Caco-2 (cell line): ENCODE results near the gene TOM1L1. TPM values are rescaled to one million over a fixed set of nuclear protein-coding genes. Genes with fewer than 3 reads are reported as not detected.

Source experiments
- BruUV-seq: library from RNA; stranded (reverse); fragments of 400-500 nt; replicated peaks from 2 replicates; lab custom pipeline; 2021; lab: Mats Ljungman, UMichigan
- CTCF ChIA-PET: fragments of 300-600 bp; sonication (Branson Sonifier 250); formaldehyde crosslinking; loops from one replicate; lab custom pipeline; 2022; ENCODE audit warnings: antibody characterized with exemption; lab: Charles Lee
- POLR2A ChIA-PET: fragments of 300-600 bp; sonication (Branson Sonifier 250); formaldehyde crosslinking; loops from one replicate; lab custom pipeline; 2022; ENCODE audit warnings: antibody characterized with exemption; lab: Charles Lee
- DNase-seq, 2 experiments: peaks; one replicate each; pipeline versions ENCODE4 v3.0.0 to v3.0.0-alpha.2; 2020 to 2022
- H3K27me3 ChIP-seq: replicated peaks from 2 replicates; pipeline ENCODE4 v1.6.0; 2011; ENCODE audit warnings: low read length; ENCODE audit not compliant: control insufficient read depth, insufficient read depth
- H3K36me3 ChIP-seq: 2 replicates; pipeline ENCODE4 v1.5.1; 2011; ENCODE audit warnings: low read length; ENCODE audit not compliant: control insufficient read depth, insufficient read depth
- H3K4me1 ChIP-seq: fragments of 250-450 bp; sonication (Bioruptor Pico); 2 replicates; pipeline ENCODE4 v1.5.1; 2020; ENCODE audit warnings: mild to moderate bottlenecking
- H3K4me3 ChIP-seq: 2 replicates; pipeline ENCODE4 v1.5.1; 2011; ENCODE audit warnings: low read depth, mild to moderate bottlenecking, control low read depth, low read length
- H3K9me3 ChIP-seq: fragments of 250-450 bp; sonication (Bioruptor Pico); 2 replicates; pipeline ENCODE4 v1.5.1; 2020; ENCODE audit warnings: mild to moderate bottlenecking, moderate library complexity
- H3K27ac Mint-ChIP-seq: one replicate; pipeline ENCODE4 v1.8.0; 2022; ENCODE audit warnings: mixed read lengths; ENCODE audit not compliant: unreplicated experiment
- H3K27me3 Mint-ChIP-seq: one replicate; pipeline ENCODE4 v1.8.0; 2022; ENCODE audit warnings: mixed read lengths; ENCODE audit not compliant: insufficient read depth, unreplicated experiment
- H3K36me3 Mint-ChIP-seq: one replicate; pipeline ENCODE4 v1.8.0; 2022; ENCODE audit warnings: mild to moderate bottlenecking, mixed read lengths; ENCODE audit not compliant: insufficient read depth, unreplicated experiment
- H3K4me1 Mint-ChIP-seq: one replicate; pipeline ENCODE4 v1.8.0; 2022; ENCODE audit warnings: low read depth, mixed read lengths; ENCODE audit not compliant: unreplicated experiment
- H3K4me3 Mint-ChIP-seq: one replicate; pipeline ENCODE4 v1.8.0; 2022; ENCODE audit warnings: mild to moderate bottlenecking, moderate library complexity, mixed read lengths; ENCODE audit not compliant: unreplicated experiment
- H3K9me3 Mint-ChIP-seq: one replicate; pipeline ENCODE4 v1.8.0; 2022; ENCODE audit warnings: mixed read lengths; ENCODE audit not compliant: unreplicated experiment
- CTCF ChIP-seq, 2 experiments: fragments of 200-600 bp in 1 of 2; IDR thresholded peaks; 1 replicate in 1 of 2; 2 replicates in 1 of 2; pipeline versions ENCODE4 v1.5.1 to v1.8.0; 2011 to 2022; ENCODE audit warnings: antibody characterized with exemption in 1 of 2, control low read depth in 1 of 2, inconsistent platforms in 1 of 2, low read depth in 1 of 2, low read length in 1 of 2, mild to moderate bottlenecking in 1 of 2, moderate library complexity in 1 of 2; ENCODE audit not compliant: insufficient read depth in 1 of 2, severe bottlenecking in 1 of 2, unreplicated experiment in 1 of 2
- intact Hi-C: fragments of 100-400 bp; cut with micrococcal nuclease; formaldehyde crosslinking; loops from one replicate; pipeline ENCODE4 v1.10.0; 2022; ENCODE audit not compliant: unreplicated experiment
- total RNA-seq: library from RNA; stranded (reverse); gene quantifications from 2 replicates; pipeline ENCODE4 v1.2.3, GENCODE V29; 2022

Gene TOM1L1
- total RNA-seq, 1 experiment from 2014 or later = 48.7 TPM

- DNase-seq = no peak
- no peak overlapping the region for H3K27ac Mint-ChIP-seq
- H3K36me3 Mint-ChIP-seq = no peaks in the 10 kb centered on the region
- H3K9me3 Mint-ChIP-seq = no peaks in the 10 kb centered on the region
- Histone ChIP-seq H3K27me3 (no peaks in the 10 kb centered on the region), H3K9me3 (no peaks in the 10 kb centered on the region), H3K4me1 (0 out of 2 replicates have a peak, but pooled peaks cover 6% of the 10 kb centered on the region), H3K4me3 (no peak overlapping the region), H3K36me3 (no peaks in the 10 kb centered on the region)
- no TSS peak for BruUV-seq
- H3K4me1 Mint-ChIP-seq = peaks cover 7% of the 10 kb centered on the region
- no peak for TF ChIP-seq CTCF (IDR thresholded peaks at IDR 0.05; ENCODE audit: insufficient read depth in 1 of 2, low read depth in 1 of 2, low read length in 1 of 2, severe bottlenecking in 1 of 2, unreplicated experiment in 1 of 2)
- ChIA-PET CTCF (interaction anchor here (0.6 kb wide), 1 partner anchor 11 kb away, joined by 4 read pairs; no protein-coding TSS in a partner anchor), POLR2A (no interaction called here)
- no peak overlapping the region for H3K4me3 Mint-ChIP-seq
- H3K27me3 Mint-ChIP-seq = peaks cover 5% of the 10 kb centered on the region
- intact Hi-C loops = no loop called here
Observed at GRCh38 chr17:54864070-54864469, 36.6 kb upstream of the TOM1L1 start.

GRCh38 chr17:54864636-54865356, 35.9 kb upstream of the TOM1L1 start:
- Mint-ChIP-seq H3K27me3 (peaks cover 5% of the 10 kb centered on the region), H3K4me1 (peaks cover 7% of the 10 kb centered on the region), H3K36me3 (no peaks in the 10 kb centered on the region), H3K9me3 (no peaks in the 10 kb centered on the region), H3K27ac (no peak overlapping the region), H3K4me3 (no peak overlapping the region)
- intact Hi-C loops = no loop called here
- ChIA-PET CTCF (interaction anchor here (0.6 kb wide), 1 partner anchor 11 kb away, joined by 4 read pairs; no protein-coding TSS in a partner anchor), POLR2A (no interaction called here)
- BruUV-seq = no TSS peak
- no peak for TF ChIP-seq CTCF (IDR thresholded peaks at IDR 0.05; ENCODE audit: insufficient read depth in 1 of 2, low read depth in 1 of 2, low read length in 1 of 2, severe bottlenecking in 1 of 2, unreplicated experiment in 1 of 2)
- 0 out of 2 replicates have a peak, but pooled peaks cover 6% of the 10 kb centered on the region for H3K4me1 ChIP-seq
- H3K9me3 ChIP-seq = no peaks in the 10 kb centered on the region
- no peak overlapping the region for H3K4me3 ChIP-seq
- H3K27me3 ChIP-seq = no peaks in the 10 kb centered on the region
- no peaks in the 10 kb centered on the region for H3K36me3 ChIP-seq
- no peak for DNase-seq

- TF ChIP-seq CTCF (IDR thresholded peaks at IDR 0.05; ENCODE audit: insufficient read depth in 1 of 2, low read depth in 1 of 2, low read length in 1 of 2, severe bottlenecking in 1 of 2, unreplicated experiment in 1 of 2) = no peak
- Histone ChIP-seq H3K4me3 (no peak overlapping the region), H3K4me1 (no peaks in the 10 kb centered on the region), H3K9me3 (no peaks in the 10 kb centered on the region), H3K27me3 (no peaks in the 10 kb centered on the region), H3K36me3 (no peaks in the 10 kb centered on the region)
- H3K27me3 Mint-ChIP-seq = peaks cover 5% of the 10 kb centered on the region
- no peak overlapping the region for H3K27ac Mint-ChIP-seq
- DNase-seq = no peak
- ChIA-PET CTCF (no interaction called here), POLR2A (no interaction called here)
- H3K9me3 Mint-ChIP-seq = no peaks in the 10 kb centered on the region
- H3K4me3 Mint-ChIP-seq = no peak overlapping the region
- intact Hi-C loops = no loop called here
- H3K36me3 Mint-ChIP-seq = no peaks in the 10 kb centered on the region
- H3K4me1 Mint-ChIP-seq = no peaks in the 10 kb centered on the region
- BruUV-seq = no TSS peak
Observed at GRCh38 chr17:54867634-54868033, 33.0 kb upstream of the TOM1L1 start.
